Adrenal gland (tissue), 12 donors: ENCODE data around the gene OR14K1. TPM values are rescaled to one million over a fixed set of nuclear protein-coding genes. Genes with fewer than 3 reads are reported as not detected.

Source experiments
- DNase-seq, 7 donors: peaks; one replicate each; pipeline ENCODE4 v3.0.0-alpha.2; 2019 to 2020
- H3K27ac ChIP-seq, 5 donors: fragments of 200-600 bp; sonication (generic) in 4 of 5; 1 replicate in 3 of 5; 2 replicates in 2 of 5; pipeline versions ENCODE4 v1.5.1 to v1.8.0; 2016 to 2020; ENCODE audit warnings: mild to moderate bottlenecking in 1 of 5
- H3K27me3 ChIP-seq: fragments of 200-600 bp; 2 replicates; pipeline ENCODE4 v1.8.0; 2021
- H3K36me3 ChIP-seq, 2 donors: fragments of 200-600 bp; replicated peaks in 1 of 2; 1 replicate in 1 of 2; 2 replicates in 1 of 2; pipeline versions ENCODE4 v1.5.1 to v1.8.0; 2018 to 2022
- H3K4me1 ChIP-seq, 2 donors: fragments of 200-600 bp; replicated peaks in 1 of 2; 1 replicate in 1 of 2; 2 replicates in 1 of 2; pipeline versions ENCODE4 v1.5.1 to v1.8.0; 2018 to 2021
- H3K4me3 ChIP-seq, 4 donors: fragments of 200-600 bp; sonication (generic) in 3 of 4; one replicate each; pipeline ENCODE4 v1.5.1; 2016 to 2018
- H3K9me3 ChIP-seq, 3 donors: fragments of 200-600 bp; sonication (generic) in 1 of 3; replicated peaks in 1 of 3; 1 replicate in 2 of 3; 2 replicates in 1 of 3; pipeline versions ENCODE4 v1.5.1 to v1.8.0; 2016 to 2021
- CTCF ChIP-seq, 6 experiments: fragments of 450-650 bp in 4 of 6; fragments of 200-600 bp in 2 of 6; sonication (generic) in 1 of 6; IDR thresholded peaks; 1 replicate in 5 of 6; 2 replicates in 1 of 6; pipeline versions ENCODE4 v1.5.1 to v1.8.0; 2016 to 2021; ENCODE audit warnings: antibody characterized with exemption in 6 of 6, mild to moderate bottlenecking in 2 of 6, moderate library complexity in 1 of 6
- POLR2A ChIP-seq, 2 donors: fragments of 450-650 bp; IDR thresholded peaks; one replicate each; pipeline ENCODE4 v1.6.1; 2017; ENCODE audit warnings: antibody characterized with exemption in 2 of 2, mild to moderate bottlenecking in 2 of 2, moderate library complexity in 1 of 2
- WGBS, 4 donors: extraction: QIAGEN DNeasy Blood & Tissue Kit in 2 of 4; methylation state at CpG; one replicate each; pipeline versions ENCODE4 v1.1.5 to v1.1.7; 2013 to 2017; 5-methylcytosine and 5-hydroxymethylcytosine counted together
- intact Hi-C, 2 donors: fragments of 100-400 bp; cut with DNase I; formaldehyde crosslinking; loops; one replicate each; pipeline versions ENCODE4 v1.14.1 to v1.15.0; 2022 to 2023
- polyA plus RNA-seq, 3 donors: library from polyadenylated mRNA; stranded (reverse); fragments of 200-250 nt in 2 of 3; fragments of 350-450 nt in 1 of 3; fragmentation: Illumina TruSeq in 1 of 3; extraction: RNeasy Lipid Tissue Mini Kit (QIAGEN cat#74804) in 1 of 3; gene quantifications; one replicate each; pipeline ENCODE4 v1.2.3, GENCODE V29; 2013 to 2014
- total RNA-seq, 9 donors: library from RNA; depleted of rRNA in 4 of 9; stranded (reverse); fragments of >200 nt in 4 of 9; fragments of 120-200 nt in 1 of 9; fragmentation: NEBNext Ultra II Directional in 1 of 9; extraction: Animal tissue kit (Norgen Biotek cat#: 25700) in 1 of 9; gene quantifications; one replicate each; pipeline versions ENCODE4 v1.1.0 to v1.2.4, GENCODE V29; 2013 to 2023
- donor health status: healthy with polysubstance abuse.
- donor health status: Bipolar disorder and iron deficiency.
- donor health status: DM: yes; HTN: yes; CAD: no.
- donor health status: DM: no; HTN: no; CAD: no.
- donor health status: DM: no; HTN: no; CAD: no.
- donor health status: DM: yes; HTN: yes; CAD: no.

The OR14K1 gene
- total and polyA plus RNA-seq, 12 donors, result 0.11 to 0.94 TPM; not detected in 10

DNA sequence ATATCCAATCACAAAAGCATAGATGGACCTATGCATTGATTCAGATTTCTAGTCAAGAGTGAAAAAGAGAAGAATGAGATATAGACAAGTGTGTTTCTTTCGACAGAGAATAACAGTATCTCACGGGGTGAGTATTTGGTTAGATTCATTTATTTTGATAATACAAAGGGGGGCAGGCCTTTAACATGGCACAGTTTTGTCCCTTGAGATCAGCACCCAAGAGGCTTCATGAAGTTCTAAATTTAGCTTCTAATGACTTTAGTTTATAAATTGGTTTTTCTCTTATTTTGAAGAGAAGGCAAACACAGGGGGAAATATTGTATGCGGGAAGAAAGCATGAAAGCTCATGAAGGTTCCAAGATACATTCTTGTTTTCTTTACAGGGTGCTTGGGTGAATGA is 22.0 kb downstream of the OR14K1 start, which contains the start of gene OR1C1:
OR1C1 (minus strand) TSS at position 101 of the 400 bp plus-strand sequence. CDS start 2,150 bp downstream, outside the sequence.
- no peak within 1 kb of the TSS for H3K27ac ChIP-seq
- intact Hi-C loops, result no loop called here
- H3K36me3 ChIP-seq, result no peaks in the 10 kb centered on the region
- no peaks in the 10 kb centered on the region for H3K9me3 ChIP-seq
- 83 to 87% (median 85%) methylated on average over 3 of the region's 3 CpGs for WGBS, 4 donors
- no peaks in the 10 kb centered on the region for H3K4me1 ChIP-seq
- no peak within 1 kb of the TSS for H3K4me3 ChIP-seq
- no peaks in the 10 kb centered on the region for H3K27me3 ChIP-seq
- no peak for DNase-seq
- no peak for TF ChIP-seq CTCF (IDR thresholded peaks at IDR 0.05)
- TF ChIP-seq POLR2A (IDR thresholded peaks at IDR 0.05), result no peak

GRCh38 chr1:247769603-247770002 is 31.2 kb downstream of the OR14K1 start:
- H3K9me3 ChIP-seq, result no peaks in the 10 kb centered on the region
- no peaks in the 10 kb centered on the region for H3K36me3 ChIP-seq
- no peak overlapping the region for H3K27ac ChIP-seq
- H3K27me3 ChIP-seq, result no peaks in the 10 kb centered on the region
- intact Hi-C loops, result no loop called here
- H3K4me1 ChIP-seq, result no peaks in the 10 kb centered on the region
- no peak for DNase-seq
- no peak overlapping the region for H3K4me3 ChIP-seq
- TF ChIP-seq POLR2A (IDR thresholded peaks at IDR 0.05) (no peak), CTCF (IDR thresholded peaks at IDR 0.05) (no peak)

Other genes with a start within 250 kb of the OR14K1 start
- under 1 TPM in 1 of 9 donors, not detected in 8; 0.11 TPM for gene OR2C3, start 202.2 kb upstream of the OR14K1 start, total RNA-seq
- under 1 TPM in 1 of 3 donors, not detected in 2; 0.02 TPM for gene OR2C3, start 202.2 kb upstream of the OR14K1 start, polyA plus RNA-seq
- under 1 TPM in 2 of 9 donors, not detected in 7; 0.11 to 0.76 TPM for gene GCSAML, start 189.5 kb upstream of the OR14K1 start, total RNA-seq
- gene GCSAML, start 189.5 kb upstream of the OR14K1 start, polyA plus RNA-seq, result under 1 TPM in 1 of 3 donors, not detected in 2; 0.03 TPM
- not detected for gene OR2G2, start 150.3 kb upstream of the OR14K1 start, total RNA-seq
- not detected for gene OR2G2, start 150.3 kb upstream of the OR14K1 start, polyA plus RNA-seq
- gene OR2G3, start 133.0 kb upstream of the OR14K1 start, total RNA-seq, result not detected
- gene OR2G3, start 133.0 kb upstream of the OR14K1 start, polyA plus RNA-seq, result not detected
- gene OR13G1, start 58.9 kb upstream of the OR14K1 start, total RNA-seq, result not detected
- not detected for gene OR13G1, start 58.9 kb upstream of the OR14K1 start, polyA plus RNA-seq
- not detected for gene OR6F1, start 22.0 kb upstream of the OR14K1 start, total RNA-seq
- not detected for gene OR6F1, start 22.0 kb upstream of the OR14K1 start, polyA plus RNA-seq
- not detected for gene OR14A2, start 9.5 kb downstream of the OR14K1 start, total RNA-seq
- gene OR14A2, start 9.5 kb downstream of the OR14K1 start, polyA plus RNA-seq, result not detected
- gene OR1C1, start 21.9 kb downstream of the OR14K1 start, total RNA-seq, result not detected
- gene OR1C1, start 21.9 kb downstream of the OR14K1 start, polyA plus RNA-seq, result not detected
- not detected for gene OR14A16, start 85.5 kb downstream of the OR14K1 start, total RNA-seq
- not detected for gene OR14A16, start 85.5 kb downstream of the OR14K1 start, polyA plus RNA-seq
- not detected for gene OR11L1, start 103.3 kb downstream of the OR14K1 start, total RNA-seq
- gene OR11L1, start 103.3 kb downstream of the OR14K1 start, polyA plus RNA-seq, result not detected
- 1 to 10 TPM in 2 of 9 donors, under 1 TPM in 6, not detected in 1; 0.49 to 8.0 (median 0.68) TPM for gene TRIM58, start 118.6 kb downstream of the OR14K1 start, total RNA-seq
- under 1 TPM; 0.08 to 0.40 (median 0.10) TPM for gene TRIM58, start 118.6 kb downstream of the OR14K1 start, polyA plus RNA-seq
- 1 to 10 TPM in 2 of 9 donors, under 1 TPM in 1, not detected in 6; 1.00 to 2.5 (median 1.1) TPM for gene OR2W3, start 157.0 kb downstream of the OR14K1 start, total RNA-seq
- under 1 TPM in 1 of 3 donors, not detected in 2; 0.20 TPM for gene OR2W3, start 157.0 kb downstream of the OR14K1 start, polyA plus RNA-seq
- not detected for gene OR2T8, start 181.6 kb downstream of the OR14K1 start, total RNA-seq
- not detected for gene OR2T8, start 181.6 kb downstream of the OR14K1 start, polyA plus RNA-seq
- under 1 TPM in 1 of 9 donors, not detected in 8; 0.33 TPM for gene OR2AJ1, start 186.3 kb downstream of the OR14K1 start, total RNA-seq
- not detected for gene OR2AJ1, start 186.3 kb downstream of the OR14K1 start, polyA plus RNA-seq
- gene OR2L8, start 210.2 kb downstream of the OR14K1 start, total RNA-seq, result under 1 TPM in 1 of 9 donors, not detected in 8; 0.67 TPM
- not detected for gene OR2L8, start 210.2 kb downstream of the OR14K1 start, polyA plus RNA-seq
- under 1 TPM in 1 of 9 donors, not detected in 8; 0.39 TPM for gene OR2AK2, start 226.6 kb downstream of the OR14K1 start, total RNA-seq
- not detected for gene OR2AK2, start 226.6 kb downstream of the OR14K1 start, polyA plus RNA-seq